Activated T-helper 17 cell treated with anti-CD3 and anti-CD28 coated beads, Interleukin-2, amount 50 U/mL, for 72 hours (primary cell): ENCODE data around the gene TTC27. TPM values are rescaled to one million over a fixed set of nuclear protein-coding genes. Genes with fewer than 3 reads are reported as not detected.
"Not testable (repeated sequence)": the region's sequence is repeated elsewhere in the genome, so short reads cannot be mapped to it uniquely, and the experiment has no call there.

Source experiments
- ATAC-seq: fragments of 150-1000 bp; cut with Tn5 transposase; replicated peaks from 2 replicates; pipeline ENCODE4 v1.10.0; 2021; ENCODE audit warnings: mild to moderate bottlenecking, moderate library complexity
- H3K27ac Mint-ChIP-seq: one replicate; pipeline ENCODE4 v1.8.0; 2022; ENCODE audit warnings: mixed read lengths
- H3K27me3 Mint-ChIP-seq: one replicate; pipeline ENCODE4 v1.8.0; 2022; ENCODE audit warnings: mixed read lengths
- H3K36me3 Mint-ChIP-seq: one replicate; pipeline ENCODE4 v1.8.0; 2022; ENCODE audit warnings: low read depth, mild to moderate bottlenecking, mixed read lengths
- H3K4me1 Mint-ChIP-seq: one replicate; pipeline ENCODE4 v1.8.0; 2022; ENCODE audit warnings: mixed read lengths
- H3K4me3 Mint-ChIP-seq: one replicate; pipeline ENCODE4 v1.8.0; 2022; ENCODE audit warnings: mild to moderate bottlenecking, mixed read lengths
- H3K9me3 Mint-ChIP-seq: one replicate; pipeline ENCODE4 v1.8.0; 2022; ENCODE audit warnings: mixed read lengths
- total RNA-seq, 2 donors: library from RNA; stranded (reverse); gene quantifications; one replicate each; pipeline ENCODE4 v1.2.3, GENCODE V29; 2022

Gene TTC27
- total RNA-seq, 2 donors from 2014 or later, result 19.5 to 32.6 TPM

DNA sequence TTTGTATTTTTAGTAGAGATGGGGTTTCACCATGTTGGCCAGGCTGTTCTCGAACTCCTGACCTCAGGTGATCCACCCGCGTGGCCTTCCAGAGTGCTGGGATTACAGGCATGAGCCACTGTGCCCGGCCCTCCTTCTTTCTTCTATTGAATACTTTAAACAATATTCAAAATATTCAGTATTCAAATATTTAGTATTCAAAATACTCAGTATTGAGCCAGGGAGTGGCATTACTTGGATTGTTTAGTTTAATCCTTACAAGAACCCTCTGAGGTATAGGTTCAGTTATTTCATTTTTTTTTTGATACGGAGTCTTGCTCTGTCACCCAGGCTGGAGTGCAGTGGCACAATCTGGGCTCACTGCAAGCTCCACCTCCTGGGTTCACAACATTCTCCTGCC is 10.7 kb downstream of the TTC27 start:
- H3K9me3 Mint-ChIP-seq, H3K4me3 Mint-ChIP-seq, H3K27ac Mint-ChIP-seq, ATAC-seq, H3K27me3 Mint-ChIP-seq, H3K4me1 Mint-ChIP-seq: not testable (repeated sequence)
- H3K36me3 Mint-ChIP-seq, result peaks cover 90% of the 10 kb centered on the region

- no peak overlapping the region for H3K27ac Mint-ChIP-seq
- no peaks in the 10 kb centered on the region for H3K4me1 Mint-ChIP-seq
- H3K27me3 Mint-ChIP-seq, result no peaks in the 10 kb centered on the region
- no peak overlapping the region for H3K4me3 Mint-ChIP-seq
- peaks cover 93% of the 10 kb centered on the region for H3K36me3 Mint-ChIP-seq
- ATAC-seq, result no peak
- H3K9me3 Mint-ChIP-seq, result no peaks in the 10 kb centered on the region
These were observed 13.3 kb downstream of the TTC27 start for GRCh38 chr2:32641180-32641579.

DNA sequence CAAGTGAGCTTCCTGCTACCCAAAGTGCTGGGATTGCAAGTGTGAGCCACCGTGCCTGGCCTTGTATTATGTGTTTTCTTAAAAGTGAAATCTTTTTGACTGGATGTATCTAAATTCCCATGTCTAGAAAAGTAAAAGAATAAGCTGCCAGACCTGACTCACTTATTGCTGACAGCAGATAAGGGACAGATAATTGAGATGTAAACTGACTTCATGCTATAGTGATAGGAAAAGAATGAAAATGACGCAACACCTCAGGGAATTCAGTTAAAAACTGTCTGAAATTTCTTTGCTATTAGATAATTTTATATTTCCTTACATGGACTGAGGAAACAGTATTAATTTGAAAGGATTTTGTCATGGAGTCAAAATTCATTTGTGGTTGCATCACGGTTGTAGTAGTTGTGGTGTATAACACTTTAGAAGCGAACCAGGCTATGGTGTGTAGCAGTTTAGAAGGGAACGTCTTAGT is 19.4 kb downstream of the TTC27 start:
- Mint-ChIP-seq H3K36me3 (peaks cover 93% of the 10 kb centered on the region), H3K4me3 (no peak overlapping the region), H3K9me3 (no peaks in the 10 kb centered on the region), H3K4me1 (peaks cover 3% of the 10 kb centered on the region), H3K27ac (no peak overlapping the region), H3K27me3 (no peaks in the 10 kb centered on the region)
- no peak for ATAC-seq

- Mint-ChIP-seq H3K4me1 (peaks cover 3% of the 10 kb centered on the region), H3K27ac (no peak overlapping the region), H3K27me3 (no peaks in the 10 kb centered on the region), H3K9me3 (no peaks in the 10 kb centered on the region), H3K36me3 (peaks cover 88% of the 10 kb centered on the region), H3K4me3 (no peak overlapping the region)
- no peak for ATAC-seq
These were observed 24.8 kb downstream of the TTC27 start for GRCh38 chr2:32652555-32653209.

- Mint-ChIP-seq H3K4me1 (no peaks in the 10 kb centered on the region), H3K27me3 (no peaks in the 10 kb centered on the region), H3K27ac (no peak overlapping the region), H3K4me3 (no peak overlapping the region), H3K9me3 (no peaks in the 10 kb centered on the region), H3K36me3 (peaks cover 92% of the 10 kb centered on the region)
- no peak for ATAC-seq
These were observed 28.2 kb downstream of the TTC27 start for GRCh38 chr2:32656069-32656468.

DNA sequence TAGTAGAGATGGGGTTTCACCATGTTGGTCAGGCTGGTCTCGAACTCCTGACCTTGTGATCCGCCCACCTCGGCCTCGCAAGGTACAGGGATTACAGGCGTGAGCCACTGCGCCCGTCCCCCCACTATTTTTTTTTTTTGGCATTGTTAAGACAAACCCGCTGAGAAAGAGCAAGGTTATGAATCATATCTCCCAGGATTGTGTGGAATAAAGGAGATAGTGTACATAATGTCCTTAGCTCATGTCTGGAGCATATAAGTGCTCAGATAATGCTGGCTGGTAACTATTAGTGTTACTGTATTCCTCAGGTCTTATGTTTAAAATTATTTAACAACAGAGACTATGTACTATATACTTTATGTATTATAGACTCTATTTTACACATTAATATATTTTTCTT is 36.0 kb downstream of the TTC27 start:
- no peak overlapping the region for H3K27ac Mint-ChIP-seq
- H3K4me3 Mint-ChIP-seq, result no peak overlapping the region
- peaks cover 6% of the 10 kb centered on the region for H3K4me1 Mint-ChIP-seq
- no peaks in the 10 kb centered on the region for H3K27me3 Mint-ChIP-seq
- H3K9me3 Mint-ChIP-seq, result no peaks in the 10 kb centered on the region
- H3K36me3 Mint-ChIP-seq, result peaks cover 67% of the 10 kb centered on the region
- no peak for ATAC-seq

- Mint-ChIP-seq H3K9me3 (no peaks in the 10 kb centered on the region), H3K36me3 (peaks cover 67% of the 10 kb centered on the region), H3K4me3 (no peak overlapping the region), H3K27me3 (no peaks in the 10 kb centered on the region), H3K4me1 (peaks cover 2% of the 10 kb centered on the region), H3K27ac (no peak overlapping the region)
- no peak for ATAC-seq
These were observed 38.9 kb downstream of the TTC27 start for GRCh38 chr2:32666704-32667103.

DNA sequence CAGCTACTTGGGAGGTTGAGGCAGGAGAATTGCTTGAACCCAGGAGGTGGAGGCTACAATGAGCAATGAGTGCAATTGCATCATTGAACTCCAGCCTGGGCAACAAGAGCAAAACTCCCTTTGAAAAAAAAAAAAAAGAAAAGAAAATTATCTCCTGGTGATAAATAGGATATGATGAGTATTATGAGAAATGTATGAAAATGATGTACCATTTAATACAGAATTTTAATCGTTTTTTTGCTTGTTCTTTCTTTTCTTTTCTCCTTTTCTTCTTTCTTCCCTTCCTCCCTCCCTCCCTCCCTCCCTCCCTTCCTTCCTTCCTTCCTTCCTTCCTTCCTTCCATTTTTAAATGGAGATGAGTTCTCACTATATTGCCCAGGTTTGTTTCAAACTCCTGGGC is 40.4 kb downstream of the TTC27 start:
- Mint-ChIP-seq H3K4me3 (no peak overlapping the region), H3K36me3 (peaks cover 83% of the 10 kb centered on the region), H3K4me1 (no peaks in the 10 kb centered on the region), H3K9me3 (no peaks in the 10 kb centered on the region), H3K27me3 (no peaks in the 10 kb centered on the region), H3K27ac (no peak overlapping the region)
- no peak for ATAC-seq

- Mint-ChIP-seq H3K36me3 (peaks cover 82% of the 10 kb centered on the region), H3K4me3 (no peak overlapping the region), H3K27me3 (no peaks in the 10 kb centered on the region), H3K4me1 (no peaks in the 10 kb centered on the region), H3K9me3 (no peaks in the 10 kb centered on the region), H3K27ac (no peak overlapping the region)
- ATAC-seq, result no peak
These were observed 44.2 kb downstream of the TTC27 start for GRCh38 chr2:32671885-32672533.

DNA sequence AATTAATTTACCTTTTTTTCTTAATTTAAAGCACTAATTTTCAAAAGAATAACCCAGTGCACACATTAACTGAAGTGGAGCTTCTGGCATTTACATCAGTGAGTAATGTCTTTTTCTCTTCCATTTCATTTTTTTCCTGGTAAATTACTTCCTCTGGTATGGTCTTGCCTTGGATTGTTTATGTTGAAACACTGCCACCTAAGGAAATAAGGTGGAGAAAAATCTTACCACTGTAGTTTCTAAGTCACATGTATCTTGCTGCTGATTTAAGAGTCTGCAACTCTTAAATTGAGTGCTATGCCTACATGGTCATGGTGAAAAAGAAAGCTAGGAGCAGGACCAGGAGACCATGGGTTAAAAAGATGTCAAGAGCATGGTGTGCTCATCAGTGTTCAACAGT is 51.0 kb downstream of the TTC27 start:
- no peak overlapping the region for H3K4me3 Mint-ChIP-seq
- H3K9me3 Mint-ChIP-seq, result no peaks in the 10 kb centered on the region
- ATAC-seq, result no peak
- peak overlapping the region; percentile 1 for H3K27ac Mint-ChIP-seq
- no peaks in the 10 kb centered on the region for H3K4me1 Mint-ChIP-seq
- peaks cover 85% of the 10 kb centered on the region for H3K36me3 Mint-ChIP-seq
- H3K27me3 Mint-ChIP-seq, result no peaks in the 10 kb centered on the region

DNA sequence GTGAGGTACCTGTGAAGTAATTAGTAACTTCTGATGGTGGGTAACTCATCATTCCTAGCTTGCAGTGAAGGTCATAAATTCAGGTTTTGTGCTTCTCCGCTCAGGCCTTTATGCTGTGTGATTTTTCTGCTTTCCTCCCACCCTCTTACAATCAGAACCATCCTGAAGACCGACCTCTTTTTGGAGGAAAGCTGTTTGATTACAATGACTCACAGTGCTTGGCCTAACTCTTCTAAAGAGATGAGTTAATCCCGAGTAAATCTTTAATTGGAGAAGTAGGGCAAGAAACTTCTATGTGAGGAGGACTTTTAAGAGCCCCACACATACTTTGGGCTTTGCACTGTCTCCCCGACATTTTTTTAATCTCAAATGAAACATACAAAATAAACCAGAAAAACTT is 53.1 kb downstream of the TTC27 start:
- Mint-ChIP-seq H3K36me3 (peaks cover 86% of the 10 kb centered on the region), H3K4me3 (no peak overlapping the region), H3K27me3 (no peaks in the 10 kb centered on the region), H3K27ac (no peak overlapping the region), H3K9me3 (no peaks in the 10 kb centered on the region), H3K4me1 (no peaks in the 10 kb centered on the region)
- no peak for ATAC-seq

GRCh38 chr2:32683520-32684086 is 55.8 kb downstream of the TTC27 start:
- Mint-ChIP-seq H3K4me1 (peaks cover 5% of the 10 kb centered on the region), H3K27ac (no peak overlapping the region), H3K9me3 (no peaks in the 10 kb centered on the region), H3K4me3 (no peak overlapping the region), H3K36me3 (peaks cover 86% of the 10 kb centered on the region), H3K27me3 (no peaks in the 10 kb centered on the region)
- no peak for ATAC-seq

- Mint-ChIP-seq H3K4me3 (no peak overlapping the region), H3K36me3 (peaks cover 52% of the 10 kb centered on the region), H3K27me3 (no peaks in the 10 kb centered on the region), H3K27ac (no peak overlapping the region), H3K9me3 (no peaks in the 10 kb centered on the region), H3K4me1 (peaks cover 5% of the 10 kb centered on the region)
- peak; percentile 91 for ATAC-seq
These were observed 60.7 kb downstream of the TTC27 start for GRCh38 chr2:32688541-32688940.

DNA sequence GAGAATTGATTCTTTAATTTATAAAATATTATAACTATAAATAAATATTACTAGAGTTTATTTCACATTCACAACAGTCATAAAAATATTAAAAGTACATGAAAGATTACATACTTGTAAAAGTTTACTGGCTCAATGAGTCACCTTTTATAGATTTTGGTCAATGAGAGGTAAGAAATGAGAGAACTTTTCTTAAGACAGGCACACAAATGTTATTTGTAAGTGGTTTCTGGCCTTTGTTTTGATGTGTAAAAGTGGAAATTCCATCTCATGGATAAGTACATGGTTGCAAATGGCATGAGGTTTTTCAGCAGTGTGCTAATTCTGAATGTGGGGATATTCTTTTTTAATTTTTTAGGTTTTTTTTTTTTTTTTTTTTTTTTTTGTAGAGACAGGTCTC is 63.8 kb downstream of the TTC27 start:
- H3K9me3 Mint-ChIP-seq, result no peaks in the 10 kb centered on the region
- H3K27me3 Mint-ChIP-seq, result no peaks in the 10 kb centered on the region
- no peak overlapping the region for H3K4me3 Mint-ChIP-seq
- no peak overlapping the region for H3K27ac Mint-ChIP-seq
- ATAC-seq, result no peak
- H3K4me1 Mint-ChIP-seq, result peaks cover 5% of the 10 kb centered on the region
- H3K36me3 Mint-ChIP-seq, result peaks cover 28% of the 10 kb centered on the region

- H3K4me1 Mint-ChIP-seq, result no peaks in the 10 kb centered on the region
These were observed 68.6 kb downstream of the TTC27 start for GRCh38 chr2:32696439-32696838.

More at GRCh38 chr2:32696439-32696838, 68.6 kb downstream of the TTC27 start:
- Mint-ChIP-seq H3K4me3 (no peak overlapping the region), H3K36me3 (peaks cover 13% of the 10 kb centered on the region), H3K27ac (no peak overlapping the region), H3K9me3 (no peaks in the 10 kb centered on the region), H3K27me3 (no peaks in the 10 kb centered on the region)
- no peak for ATAC-seq
